SK-N-MC (cell line): ENCODE measurements around the gene PXDC1.
A peak's percentile ranks its signal among the peaks of the same experiment; 100 is the strongest.
"Not testable (repeated sequence)": the region's sequence is repeated elsewhere in the genome, so short reads cannot be mapped to it uniquely, and the experiment has no call there.

Experiments used
- DNase-seq: peaks from one replicate; pipeline ENCODE4 v3.0.0-alpha.2; 2011; ENCODE audit warnings: low read depth, low spot score
- H3K27ac ChIP-seq: fragments of 200-600 bp; sonication (generic); 2 replicates; pipeline ENCODE4 v1.5.1; 2016; ENCODE audit warnings: mixed run types
- H3K36me3 ChIP-seq: fragments of 200-600 bp; sonication (generic); 2 replicates; pipeline ENCODE4 v1.6.1; 2017; ENCODE audit warnings: antibody characterized with exemption, low read length, mixed read lengths; ENCODE audit not compliant: insufficient read depth
- H3K4me3 ChIP-seq: fragments of 200-600 bp; sonication (generic); 2 replicates; pipeline ENCODE4 v1.5.1; 2016
- H3K9ac ChIP-seq: fragments of 200-600 bp; sonication (generic); 2 replicates; pipeline ENCODE4 v1.8.0; 2017; ENCODE audit warnings: mixed run types, mixed read lengths; ENCODE audit not compliant: insufficient read length
- H3K9me3 ChIP-seq: fragments of 200-600 bp; sonication (generic); 2 replicates; pipeline ENCODE4 v1.6.1; 2017; ENCODE audit warnings: low read depth, mild to moderate bottlenecking, antibody characterized with exemption, low read length, moderate library complexity, mixed read lengths
- EZH2 ChIP-seq: fragments of 200-600 bp; sonication (generic); IDR thresholded peaks from one replicate; pipeline ENCODE4 v1.6.1; 2017; ENCODE audit warnings: antibody characterized with exemption
- FOXP2 ChIP-seq: optimal IDR thresholded peaks from 2 replicates; pipeline ENCODE3; 2011; ENCODE audit warnings: mild to moderate bottlenecking, moderate library complexity; ENCODE audit not compliant: insufficient read depth; ENCODE audit errors: extremely low read length, control extremely low read depth
- POLR2AphosphoS5 ChIP-seq: IDR thresholded peaks from 2 replicates; pipeline ENCODE4 v1.6.1; 2012; ENCODE audit warnings: mild to moderate bottlenecking, low read depth, low read length, borderline replicate concordance

Gene PXDC1

DNA sequence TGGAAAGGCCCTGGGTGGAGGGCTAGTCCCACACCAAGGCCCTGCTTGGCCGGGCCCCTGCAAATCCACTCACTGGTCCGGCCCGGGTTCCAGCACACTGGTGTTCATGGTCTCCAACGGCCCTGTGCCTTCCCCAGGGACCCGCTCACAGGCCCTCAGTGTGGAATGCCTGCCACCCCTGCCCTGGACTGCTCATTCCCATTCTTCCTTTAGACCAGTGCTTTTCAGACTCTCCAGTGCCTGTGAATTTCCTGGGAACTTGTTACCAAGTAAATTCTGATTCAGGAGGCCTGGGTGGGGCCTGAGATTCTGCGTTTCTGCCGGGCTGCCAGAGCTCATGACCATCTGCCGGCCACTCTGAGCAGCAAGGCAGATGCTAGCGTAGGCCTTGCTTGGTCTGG lies 5.7 kb upstream of the PXDC1 start:
- no peak overlapping the region for H3K27ac ChIP-seq
- DNase-seq = no peak
- H3K9me3 ChIP-seq = no peaks in the 10 kb centered on the region
- TF ChIP-seq EZH2 (no peak), POLR2AphosphoS5 (no peak), FOXP2 (no peak)
- no peak overlapping the region for H3K9ac ChIP-seq
- no peak overlapping the region for H3K4me3 ChIP-seq
- no peaks in the 10 kb centered on the region for H3K36me3 ChIP-seq

DNA sequence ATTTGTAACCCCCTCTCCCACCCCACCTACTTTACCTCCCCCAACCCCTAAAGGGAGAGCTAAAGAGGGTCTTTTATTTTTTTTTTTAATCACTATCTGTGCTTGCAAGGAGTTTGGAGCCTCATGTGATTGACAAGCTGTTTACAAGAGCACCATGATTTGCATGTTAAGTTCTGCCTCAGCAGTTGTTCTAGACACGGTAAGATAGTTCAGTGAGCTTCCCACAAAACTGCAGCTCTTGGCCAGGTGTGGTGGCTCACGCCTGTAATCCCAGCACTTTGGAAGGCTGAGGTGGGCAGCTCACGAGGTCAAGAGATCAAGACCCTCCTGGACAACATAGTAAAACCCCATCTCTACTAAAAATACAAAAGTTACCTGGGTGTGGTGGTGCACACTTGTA lies 5.0 kb upstream of the PXDC1 start:
- H3K27ac ChIP-seq = no peak overlapping the region
- H3K9ac ChIP-seq = no peak overlapping the region
- no peaks in the 10 kb centered on the region for H3K36me3 ChIP-seq
- TF ChIP-seq EZH2 = no peak
- TF ChIP-seq POLR2AphosphoS5 = no peak
- TF ChIP-seq FOXP2 = no peak
- no peak overlapping the region for H3K4me3 ChIP-seq
- no peaks in the 10 kb centered on the region for H3K9me3 ChIP-seq
- DNase-seq = no peak

DNA sequence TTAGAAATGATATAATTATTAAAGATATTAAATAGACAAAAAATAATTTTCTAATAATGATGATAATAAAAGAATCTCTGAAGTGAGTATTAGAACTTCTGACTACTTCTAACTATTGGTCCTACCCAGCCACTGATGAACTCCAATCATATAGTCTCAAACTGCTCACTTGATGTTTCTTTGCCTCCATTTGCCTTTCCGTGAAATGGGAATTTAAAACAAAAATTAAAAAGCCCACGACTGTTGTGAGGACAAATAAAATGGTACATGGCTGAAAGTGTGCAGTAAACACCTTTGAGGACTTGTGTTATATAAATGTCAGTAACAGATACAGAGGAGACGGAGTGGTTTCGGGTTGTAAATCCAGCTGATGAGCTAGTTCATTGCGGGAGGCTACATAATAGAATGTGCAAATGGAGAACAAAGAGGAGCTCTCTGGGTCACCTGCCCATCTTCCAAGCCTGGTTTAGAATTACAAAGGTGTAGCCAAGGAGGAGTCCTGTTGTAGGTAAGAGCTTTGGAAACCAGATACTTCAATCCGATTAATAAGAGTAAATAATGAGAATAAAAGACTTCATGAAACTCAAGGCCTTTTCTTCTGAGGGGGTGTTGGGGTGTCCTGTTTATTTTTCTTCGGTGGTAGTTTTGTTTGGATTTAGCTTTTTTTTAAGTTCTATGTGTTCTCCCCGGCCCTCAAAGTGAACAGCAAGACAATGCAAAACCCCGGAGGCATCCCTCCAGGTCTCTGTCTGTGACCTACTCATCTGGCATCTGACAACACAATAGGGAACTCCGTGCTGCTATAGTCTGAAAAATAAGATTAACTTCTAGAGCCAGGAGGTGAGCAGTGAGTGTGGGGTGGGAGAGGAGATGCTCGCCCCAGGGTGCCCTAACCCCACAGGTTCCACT lies 4.4 kb upstream of the PXDC1 start:
- Histone ChIP-seq H3K9ac (no peak overlapping the region), H3K27ac (no peak overlapping the region), H3K4me3 (no peak overlapping the region), H3K9me3 (no peaks in the 10 kb centered on the region), H3K36me3 (no peaks in the 10 kb centered on the region)
- DNase-seq = no peak
- no peak for TF ChIP-seq FOXP2
- TF ChIP-seq POLR2AphosphoS5 = no peak
- no peak for TF ChIP-seq EZH2

DNA sequence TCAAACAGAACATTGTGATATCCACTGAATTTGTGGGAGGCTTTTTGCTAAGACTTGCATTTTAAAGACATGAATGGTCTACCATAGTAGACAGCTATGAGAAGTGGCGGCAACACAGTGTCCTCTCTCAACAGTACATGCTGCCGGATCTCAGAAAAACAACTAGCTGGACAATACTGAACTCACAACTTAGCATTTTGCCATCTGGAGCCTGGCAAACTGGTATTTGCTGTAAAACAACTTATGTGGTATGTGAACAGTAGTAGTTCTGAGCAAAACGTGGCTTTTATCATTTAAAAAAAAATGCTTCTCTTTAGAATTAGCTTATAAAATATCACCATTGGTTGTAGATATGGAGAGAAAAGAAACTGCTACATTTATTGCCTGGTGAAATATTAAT lies 3.3 kb upstream of the PXDC1 start:
- H3K9ac ChIP-seq = no peak overlapping the region
- no peak for TF ChIP-seq FOXP2
- no peak for TF ChIP-seq EZH2
- no peak for TF ChIP-seq POLR2AphosphoS5
- H3K9me3 ChIP-seq = no peaks in the 10 kb centered on the region
- DNase-seq = no peak
- no peaks in the 10 kb centered on the region for H3K36me3 ChIP-seq
- H3K27ac ChIP-seq = no peak overlapping the region
- no peak overlapping the region for H3K4me3 ChIP-seq

DNA sequence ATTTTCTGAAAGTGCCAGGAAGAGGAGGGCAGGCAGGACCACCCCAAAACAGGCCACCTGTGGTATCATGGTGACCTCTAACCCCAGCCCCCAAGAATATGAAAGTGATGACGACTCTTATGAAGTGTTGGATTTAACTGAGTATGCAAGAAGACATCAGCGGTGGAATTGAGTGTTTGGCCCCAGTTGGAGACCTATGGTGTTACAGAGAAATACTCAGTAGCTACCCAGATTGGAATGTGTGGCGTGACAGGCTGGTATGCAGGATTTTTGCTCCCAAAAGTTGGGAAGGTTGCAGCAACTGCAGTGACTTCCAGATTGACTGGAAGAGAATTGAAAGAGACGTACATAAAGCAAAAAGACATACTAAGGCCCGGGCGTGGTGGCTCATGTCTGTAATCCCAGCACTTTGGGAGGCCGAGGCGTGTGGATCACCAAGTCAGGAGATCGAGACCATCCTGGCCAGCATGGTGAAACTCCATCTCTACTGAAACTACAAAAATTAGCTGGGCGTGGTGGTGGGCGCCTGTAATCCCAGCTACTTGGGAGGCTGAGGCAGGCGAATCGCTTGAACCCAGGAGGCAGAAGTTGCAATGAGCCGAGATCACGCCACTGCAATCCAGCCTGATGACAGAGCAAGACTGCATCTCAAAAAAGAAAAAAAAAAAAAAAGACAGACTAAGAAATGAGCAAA lies 2.7 kb upstream of the PXDC1 start:
- H3K4me3 ChIP-seq, H3K9ac ChIP-seq, H3K9me3 ChIP-seq, H3K27ac ChIP-seq, H3K36me3 ChIP-seq, DNase-seq: not testable (repeated sequence)

DNA sequence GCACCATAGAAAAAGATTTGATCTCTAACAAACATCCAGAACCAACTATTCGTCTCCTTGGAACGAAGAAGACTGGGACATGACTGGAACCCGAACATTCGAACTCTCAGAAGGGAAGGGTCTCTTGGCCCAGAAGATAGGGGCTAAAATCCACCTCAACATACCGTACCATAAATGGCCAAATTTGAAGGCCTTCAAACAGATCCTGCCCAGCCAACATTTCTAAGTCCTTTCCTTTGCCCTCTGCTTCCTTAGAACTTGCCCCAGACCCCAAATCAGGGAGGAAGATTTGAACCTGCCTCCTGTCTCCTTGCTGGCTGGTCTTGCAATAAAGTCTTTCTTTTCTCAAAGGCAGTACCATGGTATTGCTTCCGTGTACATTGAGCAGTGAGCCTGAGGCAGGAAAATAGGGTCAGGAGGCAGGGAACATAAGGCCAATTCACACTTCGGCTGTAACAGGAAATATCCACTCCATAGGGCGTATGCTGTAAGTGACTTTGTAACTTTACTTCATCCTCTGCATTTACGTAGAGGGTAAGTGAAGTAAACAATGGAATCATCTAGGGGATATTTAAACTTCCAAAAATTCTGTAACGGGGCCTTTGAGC lies 1.8 kb upstream of the PXDC1 start:
- no peak for DNase-seq
- Histone ChIP-seq H3K9me3 (no peaks in the 10 kb centered on the region), H3K9ac (no peak overlapping the region), H3K36me3 (no peaks in the 10 kb centered on the region), H3K4me3 (no peak overlapping the region), H3K27ac (no peak overlapping the region)
- TF ChIP-seq POLR2AphosphoS5 = no peak
- TF ChIP-seq FOXP2 = no peak
- TF ChIP-seq EZH2 = no peak

DNA sequence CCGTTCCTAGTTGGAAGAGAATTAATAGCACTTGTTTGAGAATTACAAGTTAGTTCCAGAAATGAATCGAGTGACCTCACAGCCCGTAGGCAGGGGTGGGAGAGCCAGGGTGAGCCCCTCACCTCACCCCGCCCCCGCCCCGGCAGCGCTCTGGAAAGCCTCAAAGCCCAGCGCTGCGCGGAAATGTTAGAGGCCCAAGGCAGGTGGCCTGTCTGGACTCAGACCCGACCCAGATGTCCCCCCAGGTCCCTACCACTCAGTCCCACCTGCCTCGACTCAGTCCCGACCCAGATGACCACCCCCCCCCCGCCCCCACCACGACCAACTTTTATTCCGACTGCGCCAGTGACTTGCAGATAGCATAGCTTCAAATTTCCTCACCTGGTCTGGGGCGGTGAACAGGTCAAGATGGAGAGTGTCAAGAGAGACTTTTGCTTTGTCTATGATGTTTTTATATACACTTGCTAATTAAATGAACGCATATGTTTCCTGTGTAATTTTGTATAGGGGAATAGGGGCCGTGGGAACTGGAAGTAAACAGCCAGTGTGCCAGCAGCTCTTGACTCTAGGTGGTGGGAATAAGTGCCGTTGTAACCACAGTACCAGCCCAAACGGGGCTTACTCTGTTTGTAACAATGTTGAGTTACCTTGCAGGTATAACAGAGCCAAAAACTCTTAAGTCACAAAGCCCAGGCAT lies 1.2 kb upstream of the PXDC1 start:
- no peak overlapping the region for H3K9ac ChIP-seq
- TF ChIP-seq FOXP2 = no peak
- TF ChIP-seq POLR2AphosphoS5 = no peak
- no peak for TF ChIP-seq EZH2

DNA sequence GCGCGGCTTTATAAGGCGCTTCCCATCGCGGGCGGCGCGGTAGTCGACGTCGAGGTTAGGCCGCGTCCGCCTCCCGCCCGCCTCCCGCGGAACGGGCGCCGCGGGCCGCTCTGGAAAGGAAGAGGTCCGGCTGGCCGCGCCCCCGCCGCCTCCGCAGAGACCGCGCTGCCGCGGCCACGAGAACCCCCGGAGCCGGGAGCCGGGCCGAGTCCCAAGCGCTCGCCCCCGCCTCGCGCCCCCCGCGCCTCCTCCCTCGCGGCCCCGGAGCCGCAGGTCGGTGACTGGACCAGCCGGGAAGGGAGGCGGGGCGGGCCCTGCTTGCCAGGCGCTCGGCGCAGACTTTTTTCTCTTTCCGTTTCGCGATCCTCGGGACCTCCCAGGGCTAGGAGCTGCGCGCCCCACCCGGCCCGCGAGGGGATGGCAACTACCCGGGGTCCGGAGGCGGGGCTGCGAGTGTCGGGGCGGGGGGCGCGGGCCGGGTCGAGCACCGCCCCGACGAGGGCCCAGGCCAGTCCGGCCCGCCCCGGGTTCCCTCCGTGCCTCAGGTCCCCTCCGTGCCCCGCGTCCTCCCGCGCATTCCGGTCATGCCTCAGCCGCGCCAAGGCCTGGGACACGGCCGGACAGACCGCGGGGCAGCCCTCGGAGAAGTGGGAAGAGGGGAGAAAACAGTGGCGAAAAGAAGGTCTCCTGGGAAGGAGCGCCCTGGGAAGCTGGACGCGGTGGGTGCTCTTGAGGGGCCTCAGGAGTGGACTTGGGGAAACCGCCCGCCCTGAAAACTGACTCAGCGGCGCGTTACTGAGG lies 417 bp upstream of the PXDC1 start:
- Histone ChIP-seq H3K9me3 (no peaks in the 10 kb centered on the region), H3K27ac (no peak overlapping the region), H3K9ac (no peak overlapping the region), H3K4me3 (peak overlapping the region; percentile 81), H3K36me3 (no peaks in the 10 kb centered on the region)
- no peak for TF ChIP-seq EZH2
- TF ChIP-seq FOXP2 = no peak
- DNase-seq = no peak

More for the DNA sequence above, 1.2 kb upstream of the PXDC1 start:
- no peaks in the 10 kb centered on the region for H3K36me3 ChIP-seq
- H3K27ac ChIP-seq = no peak overlapping the region
- DNase-seq = no peak
- H3K9me3 ChIP-seq = no peaks in the 10 kb centered on the region
- H3K4me3 ChIP-seq = no peak overlapping the region
